Naive thymus-derived CD8-positive, alpha-beta T cell (primary cell): ENCODE measurements around the gene ADARB2. TPM values are rescaled to one million over a fixed set of nuclear protein-coding genes. Genes with fewer than 3 reads are reported as not detected.
A peak's percentile ranks its signal among the peaks of the same experiment; 100 is the strongest.

Source experiments
- ATAC-seq, 2 donors: fragments of 150-1000 bp; cut with Tn5 transposase in 1 of 2; sonication (Bioruptor Pico), chemical (Tn5 transposase) in 1 of 2; 1 replicate in 1 of 2; 2 replicates in 1 of 2; pipeline ENCODE4 v1.10.0; 2021; ENCODE audit warnings: mild to moderate bottlenecking in 2 of 2, moderate library complexity in 2 of 2
- POLR2A ChIA-PET: fragments of 350-600 bp; sonication (Branson Sonifier 250); formaldehyde crosslinking; loops from one replicate; lab custom pipeline; 2021; ENCODE audit warnings: antibody characterized with exemption; lab: Charles Lee
- DNase-seq, 10 donors: peaks; one replicate each; pipeline versions ENCODE4 v3.0.0 to v3.0.0-alpha.2; 2020 to 2022
- H3K27ac Mint-ChIP-seq, 10 donors: one replicate each; pipeline ENCODE4 v1.8.0; 2020 to 2022; ENCODE audit warnings: mild to moderate bottlenecking in 10 of 10, mixed read lengths in 10 of 10, moderate library complexity in 4 of 10, inconsistent platforms in 1 of 10
- H3K27me3 Mint-ChIP-seq, 5 donors: one replicate each; pipeline ENCODE4 v1.8.0; 2021 to 2022; ENCODE audit warnings: mixed read lengths in 5 of 5
- H3K36me3 Mint-ChIP-seq, 3 donors: one replicate each; pipeline ENCODE4 v1.8.0; 2020 to 2022; ENCODE audit warnings: mixed read lengths in 3 of 3, mild to moderate bottlenecking in 2 of 3, inconsistent platforms in 1 of 3
- H3K4me1 Mint-ChIP-seq, 4 donors: one replicate each; pipeline ENCODE4 v1.8.0; 2021 to 2022; ENCODE audit warnings: mixed read lengths in 4 of 4
- H3K4me3 Mint-ChIP-seq, 10 donors: one replicate each; pipeline ENCODE4 v1.8.0; 2020 to 2022; ENCODE audit warnings: mild to moderate bottlenecking in 10 of 10, mixed read lengths in 10 of 10, moderate library complexity in 6 of 10, inconsistent platforms in 1 of 10
- H3K9me3 Mint-ChIP-seq, 9 donors: one replicate each; pipeline ENCODE4 v1.8.0; 2020 to 2022; ENCODE audit warnings: mixed read lengths in 9 of 9, mild to moderate bottlenecking in 3 of 9, inconsistent platforms in 1 of 9, moderate library complexity in 1 of 9
- polyA plus RNA-seq, 3 donors: library from polyadenylated mRNA; unstranded; fragments of 300-500 nt; fragmentation: Illumina TruSeq; gene quantifications; one replicate each; pipeline ENCODE4 v1.2.3, GENCODE V29; 2021
- total RNA-seq, 8 experiments: library from RNA in 2 of 8; stranded (reverse) in 2 of 8; gene quantifications; one replicate each; pipeline ENCODE4 v1.2.3 and lab custom pipeline; 2021 to 2026

The ADARB2 gene
- total and polyA plus RNA-seq, 5 experiments from 2014 or later = not detected

GRCh38 chr10:1499359-1499957 is 237.9 kb downstream of the ADARB2 start:
- Mint-ChIP-seq H3K4me3 (no peak overlapping the region), H3K9me3 (no peaks in the 10 kb centered on the region), H3K36me3 (no peaks in the 10 kb centered on the region), H3K4me1 (no peaks in the 10 kb centered on the region), H3K27ac (no peak overlapping the region), H3K27me3 (no peaks in the 10 kb centered on the region)
- DNase-seq (no peak), ATAC-seq (no peak)
- POLR2A ChIA-PET = no interaction called here

GRCh38 chr10:1498746-1499358 is 238.5 kb downstream of the ADARB2 start:
- ATAC-seq (no peak), DNase-seq (no peak)
- Mint-ChIP-seq H3K27me3 (no peaks in the 10 kb centered on the region), H3K36me3 (no peaks in the 10 kb centered on the region), H3K27ac (no peak overlapping the region), H3K4me1 (no peaks in the 10 kb centered on the region), H3K9me3 (no peaks in the 10 kb centered on the region), H3K4me3 (no peak overlapping the region)
- POLR2A ChIA-PET = no interaction called here

DNA sequence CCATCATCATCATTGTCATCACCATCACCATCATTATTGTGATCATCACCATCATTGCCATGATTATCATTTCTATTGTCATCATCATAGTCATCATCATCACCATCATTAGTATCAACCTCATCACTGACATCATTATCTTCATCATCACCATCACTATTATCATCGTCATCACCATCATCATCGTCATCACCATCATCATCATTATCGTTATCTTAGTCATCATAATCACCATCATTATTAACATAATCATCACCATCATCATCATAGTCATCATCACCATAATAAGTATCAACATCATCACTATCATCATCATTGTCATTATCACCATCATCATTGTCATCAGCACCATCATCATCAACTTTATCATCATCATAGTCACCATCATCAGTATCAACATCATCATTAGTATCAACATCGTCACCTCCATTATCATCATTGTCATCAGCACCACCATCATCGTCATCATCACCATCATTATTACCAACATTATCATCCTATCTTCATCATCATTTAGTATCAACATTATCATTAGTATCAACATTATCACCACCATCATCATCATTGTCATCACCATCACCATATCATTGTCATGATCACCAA is 241.3 kb downstream of the ADARB2 start:
- Mint-ChIP-seq H3K27ac (no peak overlapping the region), H3K36me3 (no peaks in the 10 kb centered on the region)
- POLR2A ChIA-PET = no interaction called here

DNA sequence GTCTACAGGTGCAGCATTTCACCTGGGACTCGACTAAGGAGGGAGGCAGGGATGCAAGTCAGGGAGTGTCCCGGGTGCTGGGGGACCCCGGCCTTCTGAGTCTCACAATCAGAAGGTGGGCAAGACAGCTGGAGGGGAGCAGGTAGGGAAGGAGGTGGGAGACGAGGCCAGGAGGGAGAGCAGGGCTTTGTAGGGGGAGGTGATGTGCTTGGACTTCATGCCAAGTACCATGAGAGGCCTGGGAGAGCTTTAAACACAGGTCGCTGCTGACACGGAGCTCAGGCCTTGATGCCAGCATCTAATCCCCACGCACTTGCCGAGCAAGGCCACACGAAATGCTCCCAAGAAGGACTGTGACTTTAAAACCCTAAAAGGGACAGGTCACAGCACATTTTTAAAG is 244.7 kb downstream of the ADARB2 start:
- H3K4me1 Mint-ChIP-seq = peaks cover 0 to 24% (median 0%) of the 10 kb centered on the region in 4 donors
- no peaks in the 10 kb centered on the region for H3K36me3 Mint-ChIP-seq
- H3K9me3 Mint-ChIP-seq = no peaks in the 10 kb centered on the region
- peaks cover 0 to 10% (median 3%) of the 10 kb centered on the region in 5 donors for H3K27me3 Mint-ChIP-seq
- no peak overlapping the region for H3K27ac Mint-ChIP-seq
- DNase-seq (no peak), ATAC-seq (no peak)
- no peak overlapping the region for H3K4me3 Mint-ChIP-seq
- POLR2A ChIA-PET = no interaction called here

More for the DNA sequence above, 241.3 kb downstream of the ADARB2 start:
- no peak for DNase-seq
- no peaks in the 10 kb centered on the region for H3K9me3 Mint-ChIP-seq
- H3K27me3 Mint-ChIP-seq = peaks cover 0 to 10% (median 3%) of the 10 kb centered on the region in 5 donors
- ATAC-seq = no peak
- no peak overlapping the region for H3K4me3 Mint-ChIP-seq
- peaks cover 0 to 6% (median 0%) of the 10 kb centered on the region in 4 donors for H3K4me1 Mint-ChIP-seq

GRCh38 chr10:1491901-1492300 is 245.4 kb downstream of the ADARB2 start:
- Mint-ChIP-seq H3K27ac (no peak overlapping the region), H3K36me3 (no peaks in the 10 kb centered on the region), H3K4me1 (peaks cover 0 to 24% (median 0%) of the 10 kb centered on the region in 4 donors), H3K4me3 (no peak overlapping the region), H3K27me3 (peaks cover 0 to 10% (median 3%) of the 10 kb centered on the region in 5 donors), H3K9me3 (no peaks in the 10 kb centered on the region)
- POLR2A ChIA-PET = no interaction called here
- no peak for DNase-seq
- no peak for ATAC-seq

DNA sequence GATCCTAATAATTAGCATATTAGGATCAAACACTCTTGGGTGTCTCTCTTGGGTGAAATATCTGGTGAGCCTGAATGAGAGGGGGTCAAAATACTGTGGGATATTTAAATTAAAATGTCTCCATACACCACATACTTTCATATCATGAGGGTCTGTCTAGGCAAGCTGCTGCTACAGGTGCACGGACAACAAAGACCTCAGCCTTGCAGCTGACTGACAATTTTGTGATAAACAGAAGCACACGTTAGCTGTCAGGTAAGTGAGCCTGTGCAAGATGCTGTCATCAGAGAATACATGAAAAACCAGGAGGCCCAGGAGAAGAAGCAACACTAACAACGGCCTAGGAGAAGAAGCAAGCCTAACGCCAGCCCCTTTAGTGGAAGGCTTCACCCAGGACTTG is 247.5 kb downstream of the ADARB2 start:
- H3K27me3 Mint-ChIP-seq = peaks cover 3 to 10% (median 7%) of the 10 kb centered on the region in 5 donors
- no peaks in the 10 kb centered on the region for H3K36me3 Mint-ChIP-seq
- no peak overlapping the region for H3K4me3 Mint-ChIP-seq
- ATAC-seq (no peak), DNase-seq (no peak)
- POLR2A ChIA-PET = no interaction called here
- H3K9me3 Mint-ChIP-seq = no peaks in the 10 kb centered on the region
- H3K27ac Mint-ChIP-seq = no peak overlapping the region
- H3K4me1 Mint-ChIP-seq = peaks cover 0 to 24% (median 0%) of the 10 kb centered on the region in 4 donors

DNA sequence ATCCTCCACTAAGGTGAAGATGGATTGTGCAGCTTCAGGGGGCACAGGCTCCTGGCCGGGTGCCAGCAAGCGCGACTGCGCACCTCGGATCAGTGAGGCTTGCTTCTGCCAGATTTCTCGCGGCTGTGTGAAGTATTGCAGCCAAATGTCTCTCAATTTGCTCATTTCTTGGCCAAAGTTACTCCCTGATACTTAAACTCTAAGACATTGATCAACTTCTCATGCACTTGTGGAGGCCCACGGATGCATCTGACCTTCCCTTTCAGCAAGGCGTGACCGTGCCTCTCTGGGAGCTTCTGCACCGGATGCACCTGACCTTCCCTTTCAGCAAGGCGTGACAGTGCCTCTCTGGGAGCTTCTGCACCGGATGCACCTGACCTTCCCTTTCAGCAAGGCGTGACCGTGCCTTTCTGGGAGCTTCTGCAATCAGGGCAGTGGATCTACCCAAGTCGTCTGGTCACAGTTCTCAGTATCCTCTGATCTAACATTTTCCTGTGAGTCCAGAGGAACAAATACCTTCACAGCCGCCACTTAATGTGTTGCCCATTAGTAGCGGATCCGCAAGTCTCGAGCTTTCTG is 248.3 kb downstream of the ADARB2 start:
- ATAC-seq (peak in 1 of 2 donors; percentile 23), DNase-seq (peak in 1 of 10 donors; percentile 24)
- POLR2A ChIA-PET = no interaction called here
- Mint-ChIP-seq H3K4me3 (peak overlapping the region in 1 of 10 donors; percentile 5), H3K4me1 (peaks cover 0 to 24% (median 0%) of the 10 kb centered on the region in 4 donors), H3K27me3 (peaks cover 3 to 15% (median 10%) of the 10 kb centered on the region in 5 donors), H3K27ac (no peak overlapping the region), H3K36me3 (no peaks in the 10 kb centered on the region), H3K9me3 (no peaks in the 10 kb centered on the region)

DNA sequence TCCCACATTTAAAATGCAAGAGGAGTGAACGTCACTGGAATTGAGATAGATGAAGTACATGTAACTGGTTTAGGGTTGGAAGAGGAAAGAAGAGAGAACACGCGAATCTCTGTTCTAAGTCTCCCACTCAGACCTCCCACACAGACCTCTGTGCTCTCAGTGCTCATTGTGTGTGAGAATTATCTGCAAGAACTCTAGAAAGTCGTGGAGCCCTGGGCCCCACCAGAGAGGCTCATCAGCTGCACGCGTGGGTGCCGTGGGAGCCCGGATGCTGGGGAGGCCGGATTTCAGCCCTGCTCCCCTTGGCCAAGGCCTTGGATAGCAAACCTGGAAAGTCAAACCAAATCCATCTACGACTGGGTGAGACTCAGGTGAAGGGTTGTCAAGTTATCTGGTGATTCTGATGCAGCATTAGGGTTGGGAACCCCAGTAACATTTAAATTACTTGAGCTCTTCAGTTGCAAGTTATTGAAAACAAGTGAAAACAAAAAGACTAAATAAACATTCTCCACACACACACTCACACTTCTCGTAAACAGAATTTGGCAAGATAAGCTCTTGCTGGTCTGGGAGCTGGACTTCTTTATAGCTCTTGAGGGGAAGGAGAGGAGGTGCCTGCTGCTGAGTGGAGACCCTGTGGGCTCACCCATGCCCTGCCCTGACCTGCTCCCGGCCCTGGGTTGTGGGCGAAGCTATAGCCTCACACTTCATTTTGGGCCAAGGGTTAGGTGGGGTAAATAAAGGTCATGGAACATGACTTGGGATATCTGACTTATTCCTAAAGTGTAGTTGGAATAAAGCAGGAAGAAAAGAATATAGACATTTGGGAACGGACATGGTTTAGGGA is 250.3 kb downstream of the ADARB2 start:
- peak in 1 of 10 donors; percentile 26 for DNase-seq
- no peak for ATAC-seq
- Mint-ChIP-seq H3K36me3 (no peaks in the 10 kb centered on the region), H3K4me1 (peaks cover 0 to 22% (median 0%) of the 10 kb centered on the region in 4 donors), H3K27me3 (peaks cover 4 to 12% (median 6%) of the 10 kb centered on the region in 5 donors), H3K4me3 (no peak overlapping the region), H3K27ac (no peak overlapping the region), H3K9me3 (no peaks in the 10 kb centered on the region)
- POLR2A ChIA-PET = no interaction called here

- DNase-seq (no peak), ATAC-seq (no peak)
- POLR2A ChIA-PET = no interaction called here
- no peaks in the 10 kb centered on the region for H3K36me3 Mint-ChIP-seq
- peaks cover 0 to 13% (median 8%) of the 10 kb centered on the region in 5 donors for H3K27me3 Mint-ChIP-seq
- peaks cover 0 to 18% (median 0%) of the 10 kb centered on the region in 4 donors for H3K4me1 Mint-ChIP-seq
- no peak overlapping the region for H3K27ac Mint-ChIP-seq
- no peak overlapping the region for H3K4me3 Mint-ChIP-seq
- H3K9me3 Mint-ChIP-seq = no peaks in the 10 kb centered on the region
These were observed 252.0 kb downstream of the ADARB2 start for GRCh38 chr10:1485357-1485756.

DNA sequence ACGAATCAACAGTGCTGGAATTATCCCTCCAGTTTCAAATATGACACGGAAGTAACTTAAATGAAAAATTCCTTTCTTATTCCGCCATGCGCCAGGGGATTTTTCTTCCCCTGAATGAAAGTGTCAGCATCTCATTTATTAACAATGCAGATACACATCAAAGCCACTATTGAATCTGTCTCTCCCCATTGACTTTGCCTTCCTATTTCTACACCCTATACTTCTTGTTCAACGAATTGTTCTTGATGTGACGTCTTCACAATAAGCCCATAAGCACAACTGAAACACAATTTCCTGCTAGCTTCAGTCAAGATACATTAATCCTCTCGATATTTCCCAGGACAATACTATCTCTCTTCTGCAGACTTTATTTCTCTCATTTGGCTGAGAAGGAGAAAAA is 253.5 kb downstream of the ADARB2 start:
- Mint-ChIP-seq H3K27me3 (peaks cover under 1 to 13% (median 9%) of the 10 kb centered on the region in 5 donors), H3K4me1 (peaks cover 0 to 7% (median 0%) of the 10 kb centered on the region in 4 donors), H3K9me3 (peaks cover 0 to 3% (median 0%) of the 10 kb centered on the region in 9 donors), H3K36me3 (no peaks in the 10 kb centered on the region), H3K4me3 (no peak overlapping the region), H3K27ac (no peak overlapping the region)
- DNase-seq (no peak), ATAC-seq (no peak)
- POLR2A ChIA-PET = no interaction called here

DNA sequence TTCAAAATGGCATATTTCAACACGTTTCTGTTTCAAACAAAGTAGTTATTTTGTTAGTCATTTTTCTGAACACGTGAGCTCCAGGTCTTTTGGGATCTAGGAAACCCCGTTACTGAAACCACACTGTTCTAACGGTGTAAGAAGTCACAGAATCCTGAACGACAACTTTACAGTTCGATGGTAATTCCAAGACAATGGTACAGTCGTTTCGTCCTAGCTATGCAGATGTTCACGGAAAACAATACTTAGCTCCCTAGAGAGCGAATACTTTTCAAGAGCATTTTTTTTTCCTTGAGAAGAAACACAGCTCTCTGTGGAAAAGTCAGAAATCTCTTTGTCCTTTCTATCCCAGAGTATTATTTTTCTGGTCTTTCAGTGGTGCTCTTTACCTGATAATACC is 254.1 kb downstream of the ADARB2 start:
- Mint-ChIP-seq H3K27me3 (peaks cover 3 to 14% (median 10%) of the 10 kb centered on the region in 5 donors), H3K4me1 (peaks cover 0 to under 1% (median 0%) of the 10 kb centered on the region in 4 donors), H3K27ac (no peak overlapping the region), H3K4me3 (no peak overlapping the region), H3K9me3 (peaks cover 0 to 6% (median 2%) of the 10 kb centered on the region in 9 donors), H3K36me3 (no peaks in the 10 kb centered on the region)
- ATAC-seq = no peak
- POLR2A ChIA-PET = no interaction called here
- DNase-seq = no peak

GRCh38 chr10:1477578-1477977 is 259.7 kb downstream of the ADARB2 start:
- Mint-ChIP-seq H3K27me3 (peaks cover 6 to 62% (median 13%) of the 10 kb centered on the region in 5 donors), H3K27ac (no peak overlapping the region), H3K4me1 (no peaks in the 10 kb centered on the region), H3K36me3 (no peaks in the 10 kb centered on the region), H3K9me3 (peaks cover 0 to 8% (median 2%) of the 10 kb centered on the region in 9 donors), H3K4me3 (no peak overlapping the region)
- ATAC-seq (no peak), DNase-seq (no peak)
- POLR2A ChIA-PET = no interaction called here
